GM18505 (cell line): ENCODE measurements around the gene SYNC.

Experiments
- ATAC-seq: cut with Tn5 transposase; IDR thresholded peaks from one replicate; pipeline ENCODE4 v1.9.1; 2021; ENCODE audit not compliant: unreplicated experiment
- POLR2A ChIP-seq: IDR thresholded peaks from 4 replicates; pipeline ENCODE4 v1.6.1; 2011; ENCODE audit warnings: borderline replicate concordance; ENCODE audit not compliant: insufficient read depth, insufficient read length; ENCODE audit errors: extremely low read depth

The SYNC gene

GRCh38 chr1:32733582-32734321 is 31.2 kb upstream of the SYNC start:
- no peak for TF ChIP-seq POLR2A
- no peak for ATAC-seq

DNA sequence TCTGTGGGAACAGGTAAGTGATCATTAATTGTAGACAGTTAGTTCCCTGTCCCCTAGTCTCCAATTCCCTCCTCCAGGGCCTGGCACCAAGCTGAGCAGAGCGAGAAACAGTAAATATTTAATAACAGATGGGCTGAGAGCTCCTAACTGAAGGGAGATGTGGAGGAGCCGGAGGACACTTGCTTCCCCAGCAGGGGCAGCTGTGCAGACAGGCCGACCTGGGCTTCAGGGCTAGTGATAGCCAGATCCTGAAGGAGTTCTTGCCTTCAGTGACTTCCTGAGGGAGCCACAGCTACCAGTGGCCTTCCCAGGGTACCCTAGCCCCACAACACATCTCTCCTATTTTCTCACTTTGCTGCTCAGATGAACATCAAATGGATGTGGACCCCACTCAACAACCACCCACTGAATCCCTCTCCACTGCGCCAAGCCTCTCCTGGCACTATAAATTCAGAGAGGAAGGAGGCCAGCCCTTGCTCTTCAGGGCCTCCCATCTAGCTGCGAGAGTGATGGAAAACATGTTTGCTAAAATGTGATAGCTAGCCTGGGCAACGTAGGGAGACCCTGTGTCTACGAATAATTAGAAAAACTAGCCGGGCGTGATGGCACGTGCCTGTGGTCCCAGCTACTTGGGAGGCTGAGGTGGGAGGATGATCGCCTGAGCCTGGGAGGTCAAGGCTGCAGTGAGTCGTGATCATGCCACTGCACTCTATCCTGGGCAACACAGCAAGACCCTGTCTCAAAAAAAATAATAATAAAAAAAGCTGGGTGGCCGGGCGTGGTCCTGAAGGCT is 26.9 kb upstream of the SYNC start:
- TF ChIP-seq POLR2A: no peak
- no peak for ATAC-seq

DNA sequence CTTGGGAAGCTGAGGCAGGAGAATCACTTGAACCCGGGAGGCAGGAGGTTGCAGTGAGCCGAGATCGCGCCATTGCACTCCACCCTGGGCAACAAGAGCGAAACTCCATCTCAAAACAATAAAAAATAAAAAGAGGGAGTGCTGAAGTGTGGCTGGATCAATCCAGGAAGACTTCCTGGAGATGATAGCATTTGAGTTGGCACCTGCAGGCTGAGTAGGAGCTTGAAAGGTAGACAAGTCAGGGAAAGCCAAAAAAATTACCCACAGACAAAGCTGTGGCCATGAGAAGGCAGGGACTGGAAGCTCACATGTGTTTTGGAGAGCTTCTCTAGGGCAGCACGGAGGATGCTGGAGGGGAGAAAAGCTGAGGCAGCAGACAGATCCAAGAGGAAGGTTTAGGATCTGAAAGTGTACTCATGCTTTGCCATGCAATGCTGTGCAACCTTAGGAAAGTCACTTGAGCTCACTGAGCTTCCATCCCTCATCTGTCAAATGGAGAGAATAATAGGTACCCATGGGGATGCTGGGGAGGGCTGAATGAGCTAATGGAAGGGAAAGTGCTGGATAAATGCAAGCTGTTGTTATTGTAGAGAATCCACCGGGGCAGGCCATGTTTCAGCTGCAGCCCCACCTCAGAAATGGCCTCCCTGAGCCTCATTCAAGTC is 26.0 kb upstream of the SYNC start:
- no peak for ATAC-seq
- TF ChIP-seq POLR2A: no peak

DNA sequence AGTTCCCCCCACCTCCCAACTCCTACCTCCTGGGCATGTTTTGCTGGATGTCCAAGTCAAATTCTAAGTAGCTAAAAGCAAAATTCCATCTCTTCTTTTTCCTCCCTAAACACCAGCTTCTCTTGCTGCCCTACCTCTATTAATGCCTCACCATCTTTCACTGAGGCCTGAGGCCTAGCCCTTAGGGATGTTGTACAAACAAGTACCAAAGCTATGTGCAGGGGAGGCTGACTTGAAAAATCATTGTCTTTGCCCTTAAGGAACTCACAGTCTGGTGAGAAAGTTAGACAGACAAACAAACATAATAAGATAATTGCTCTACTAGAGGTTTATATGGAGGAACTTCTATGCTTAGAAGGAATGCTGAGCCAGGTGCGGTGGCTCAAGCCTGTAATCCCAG is 25.3 kb upstream of the SYNC start:
- ATAC-seq: no peak
- no peak for TF ChIP-seq POLR2A

GRCh38 chr1:32725615-32725982 is 23.0 kb upstream of the SYNC start:
- ATAC-seq: no peak
- no peak for TF ChIP-seq POLR2A

- no peak for ATAC-seq
- no peak for TF ChIP-seq POLR2A
These were observed 22.4 kb upstream of the SYNC start for GRCh38 chr1:32724678-32725614.

DNA sequence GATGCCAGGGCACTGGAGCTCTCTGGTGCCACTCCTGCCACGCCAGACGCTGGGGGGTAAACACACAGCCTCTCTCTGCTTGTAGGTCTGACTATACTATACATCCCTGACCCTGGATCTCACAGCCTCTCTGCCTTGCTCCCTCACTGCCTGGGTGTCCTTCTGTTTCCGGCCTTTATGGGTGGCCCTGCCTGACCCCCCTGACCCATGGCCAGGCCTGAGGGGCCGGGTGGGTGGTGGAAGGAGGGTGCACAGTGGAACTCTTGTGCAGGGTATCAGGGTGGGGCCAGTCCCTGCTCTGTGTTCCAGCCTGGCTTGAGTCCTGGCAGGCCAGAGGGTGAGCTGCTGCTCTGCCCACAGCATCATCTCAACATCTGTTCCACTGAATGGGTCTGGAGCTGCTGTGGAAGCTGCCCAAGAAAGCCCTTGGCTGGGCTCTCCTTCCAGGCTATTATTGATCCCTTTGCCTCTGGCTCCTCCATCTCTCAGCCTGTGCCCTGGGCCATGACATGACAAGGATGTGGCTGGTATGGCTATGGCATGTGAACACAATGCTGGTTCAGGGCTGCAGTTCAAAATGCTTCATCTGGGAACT is 17.2 kb upstream of the SYNC start:
- TF ChIP-seq POLR2A: no peak
- no peak for ATAC-seq

- TF ChIP-seq POLR2A: no peak
- no peak for ATAC-seq
These were observed 16.0 kb upstream of the SYNC start for GRCh38 chr1:32718527-32718926.

- ATAC-seq: no peak
- no peak for TF ChIP-seq POLR2A
These were observed 15.5 kb upstream of the SYNC start for GRCh38 chr1:32718036-32718435.

- no peak for ATAC-seq
- no peak for TF ChIP-seq POLR2A
These were observed 14.9 kb upstream of the SYNC start for GRCh38 chr1:32717503-32717902.

- no peak for TF ChIP-seq POLR2A
- no peak for ATAC-seq
These were observed 14.0 kb upstream of the SYNC start for GRCh38 chr1:32716312-32717148.

DNA sequence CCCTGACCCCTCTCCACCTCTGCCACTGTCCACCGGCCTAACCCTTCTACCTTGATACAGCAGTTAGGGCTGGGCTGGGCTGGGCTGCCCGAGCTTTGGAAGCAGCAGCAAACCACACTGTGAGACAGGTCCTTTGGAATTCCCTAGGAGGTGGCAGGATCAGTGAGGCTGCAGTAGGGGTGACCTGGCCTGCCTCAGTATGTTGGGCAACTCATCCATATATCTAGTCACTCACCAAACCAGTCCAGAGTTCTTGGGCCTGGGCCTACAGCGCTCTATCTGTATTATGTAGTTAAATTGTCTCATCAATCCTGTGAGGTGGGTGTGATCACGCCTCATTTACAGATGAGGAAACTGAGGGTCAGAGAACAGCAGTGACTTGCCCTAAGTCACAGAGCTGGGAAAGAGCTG is 13.3 kb upstream of the SYNC start:
- ATAC-seq: no peak
- no peak for TF ChIP-seq POLR2A
